GM21529 (cell line): ENCODE results near the gene CEBPE.
"Not testable (repeated sequence)": the region's sequence is repeated elsewhere in the genome, so short reads cannot be mapped to it uniquely, and the experiment has no call there.

Experiments used
- ATAC-seq: cut with Tn5 transposase; IDR thresholded peaks from one replicate; pipeline ENCODE4 v1.9.1; 2021; ENCODE audit not compliant: unreplicated experiment

The CEBPE gene

GRCh38 chr14:23123419-23123818 is 4.4 kb upstream of the CEBPE start:
- ATAC-seq = no peak

- ATAC-seq = no peak
These were observed 3.0 kb upstream of the CEBPE start for GRCh38 chr14:23122086-23122485.

- ATAC-seq = no peak
These were observed 2.3 kb upstream of the CEBPE start for GRCh38 chr14:23121361-23121771.

GRCh38 chr14:23120541-23121251 is 1.6 kb upstream of the CEBPE start:
- ATAC-seq = peak; percentile 77

- no peak for ATAC-seq
These were observed 590 bp upstream of the CEBPE start for GRCh38 chr14:23119363-23120327.

- ATAC-seq = no peak
These were observed 1.6 kb downstream of the CEBPE start for GRCh38 chr14:23117371-23118020.

GRCh38 chr14:23115918-23116317 is 3.1 kb downstream of the CEBPE start:
- no peak for ATAC-seq

- ATAC-seq = no peak
These were observed 3.9 kb downstream of the CEBPE start for GRCh38 chr14:23115039-23115731.

- no peak for ATAC-seq
These were observed 4.4 kb downstream of the CEBPE start for GRCh38 chr14:23114669-23115038.

- no peak for ATAC-seq
These were observed 5.0 kb downstream of the CEBPE start for GRCh38 chr14:23114120-23114458.

GRCh38 chr14:23113431-23114119 is 5.5 kb downstream of the CEBPE start:
- no peak for ATAC-seq

- no peak for ATAC-seq
These were observed 6.5 kb downstream of the CEBPE start for GRCh38 chr14:23112359-23113178.

- ATAC-seq = no peak
These were observed 8.3 kb downstream of the CEBPE start for GRCh38 chr14:23110579-23111365.

- no peak for ATAC-seq
These were observed 9.3 kb downstream of the CEBPE start for GRCh38 chr14:23109769-23110168.

- not testable (repeated sequence) for ATAC-seq
These were observed 10.9 kb downstream of the CEBPE start for GRCh38 chr14:23108169-23108568.

GRCh38 chr14:23107620-23108019 is 11.4 kb downstream of the CEBPE start:
- not testable (repeated sequence) for ATAC-seq

GRCh38 chr14:23106747-23107045 is 12.4 kb downstream of the CEBPE start:
- no peak for ATAC-seq

GRCh38 chr14:23105348-23105824 is 13.7 kb downstream of the CEBPE start:
- no peak for ATAC-seq
